ENCODE measurements around the gene SLC15A5.

GRCh38 chr12:16198884-16199283 lies 78.6 kb downstream of the SLC15A5 start:
- no peak for TF ChIP-seq POLR2AphosphoS5 (IDR thresholded peaks at IDR 0.05; ENCODE audit: borderline replicate concordance, low read depth, low read length)
- TF ChIP-seq EZH2 (IDR thresholded peaks at IDR 0.05) = no peak
